ENCODE measurements around the gene ZNF408.

The ZNF408 gene

GRCh38 chr11:46700241-46701077 is at the start of gene ZNF408, which contains the start of gene ARHGAP1:
Gene ZNF408 (plus strand): TSS chr11:46701031. CDS start chr11:46701048, 17 bp downstream.
Gene ARHGAP1 (minus strand): TSS chr11:46700619. CDS start chr11:46696107, 4,512 bp downstream.
- H3K4me1 ChIP-seq = peaks cover 48% of the 10 kb centered on the region
- TF ChIP-seq Cebpa-rat (IDR thresholded peaks at IDR 0.05) = no peak
- peak within 1 kb of the TSS; percentile 97 for H3K9ac ChIP-seq
- H3K4me2 ChIP-seq = peak within 1 kb of the TSS; percentile 99
- H3K27me3 ChIP-seq = no peaks in the 10 kb centered on the region
- no peaks in the 10 kb centered on the region for H3K9me3 ChIP-seq
- peaks cover 54% of the 10 kb centered on the region for H3K36me3 ChIP-seq
- peak within 1 kb of the TSS; percentile 99 for H3K27ac ChIP-seq
- peak within 1 kb of the TSS; percentile 97 for H3K4me3 ChIP-seq
- peaks cover 31% of the 10 kb centered on the region for H4K20me1 ChIP-seq

DNA sequence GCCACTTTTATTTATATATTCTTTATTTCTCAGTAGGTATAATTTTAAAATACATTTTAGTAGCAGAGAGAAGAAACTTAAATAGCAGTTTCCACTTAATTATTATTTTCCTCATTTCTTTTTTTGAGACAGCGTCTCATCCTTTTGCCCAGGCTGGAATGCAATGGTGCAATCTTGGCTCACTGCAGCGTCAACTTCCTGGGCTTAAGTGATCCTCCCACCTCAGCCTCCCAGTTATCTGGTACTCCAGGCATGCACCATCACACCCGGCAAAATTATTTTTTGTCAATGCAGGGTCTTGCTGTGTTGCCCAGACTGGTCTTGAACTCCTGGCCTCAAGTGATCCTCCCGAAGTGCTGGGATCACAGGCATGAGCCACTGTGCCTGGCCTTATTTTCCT is 45.2 kb upstream of the ZNF408 start:
- Histone ChIP-seq H3K36me3 (peaks cover 97% of the 10 kb centered on the region), H3K4me3 (no peak overlapping the region), H3K4me1 (peaks cover 10% of the 10 kb centered on the region; the same call in 1 of the 2 replicates), H3K4me2 (no peak overlapping the region), H4K20me1 (no peaks in the 10 kb centered on the region), H3K27ac (no peak overlapping the region), H3K9ac (no peak overlapping the region), H3K9me3 (no peaks in the 10 kb centered on the region), H3K27me3 (no peaks in the 10 kb centered on the region)
- no peak for TF ChIP-seq Cebpa-rat (IDR thresholded peaks at IDR 0.05)

DNA sequence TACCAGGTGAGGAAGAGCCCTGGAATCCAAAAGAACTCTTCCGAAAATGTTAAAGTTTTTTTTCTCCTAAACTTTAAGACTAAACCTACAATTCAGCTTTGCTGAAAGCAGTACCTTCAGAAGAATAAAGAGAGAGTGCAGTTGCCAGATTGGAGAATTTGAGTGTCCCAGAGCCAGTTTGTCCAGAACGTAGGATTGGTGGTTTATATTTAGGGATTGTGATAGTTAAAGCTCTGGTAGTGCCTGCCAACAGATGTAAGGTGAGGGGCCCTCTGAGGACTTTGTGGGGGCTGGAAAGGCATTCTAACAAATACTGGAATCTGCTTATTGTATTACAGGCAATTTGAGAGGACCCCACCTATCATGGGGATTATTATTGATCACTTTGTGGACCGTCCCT is 43.6 kb upstream of the ZNF408 start:
- peaks cover 10% of the 10 kb centered on the region; the same call in 1 of the 2 replicates for H3K4me1 ChIP-seq

DNA sequence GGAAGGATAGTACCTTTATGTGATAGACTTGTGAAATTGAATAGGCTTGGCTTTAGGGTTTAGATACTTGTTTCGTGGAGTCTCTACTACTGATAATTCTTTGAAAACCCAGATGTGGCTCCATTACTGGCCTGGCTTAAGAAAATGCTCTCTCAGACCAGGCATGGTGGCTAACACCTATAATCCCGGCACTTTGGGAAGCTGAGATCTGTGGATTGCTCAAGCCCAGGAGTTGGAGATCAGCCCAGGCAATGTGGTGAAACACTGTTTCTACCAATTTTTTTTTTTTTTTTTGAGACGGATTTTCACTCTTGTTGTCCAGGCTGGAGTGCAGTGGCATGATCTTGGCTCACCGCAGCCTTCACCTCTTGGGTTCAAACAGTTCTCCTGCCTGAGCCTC is 42.6 kb upstream of the ZNF408 start:
- H3K27me3 ChIP-seq = no peaks in the 10 kb centered on the region
- H3K27ac ChIP-seq = no peak overlapping the region
- no peak overlapping the region for H3K4me2 ChIP-seq
- no peaks in the 10 kb centered on the region for H4K20me1 ChIP-seq
- TF ChIP-seq Cebpa-rat (IDR thresholded peaks at IDR 0.05) = no peak
- H3K4me3 ChIP-seq = no peak overlapping the region
- peaks cover 97% of the 10 kb centered on the region for H3K36me3 ChIP-seq
- no peak overlapping the region for H3K9ac ChIP-seq
- H3K9me3 ChIP-seq = no peaks in the 10 kb centered on the region
- peaks cover 10% of the 10 kb centered on the region; the same call in 1 of the 2 replicates for H3K4me1 ChIP-seq

More for the DNA sequence above, 43.6 kb upstream of the ZNF408 start:
- no peaks in the 10 kb centered on the region for H3K27me3 ChIP-seq
- no peak overlapping the region for H3K4me2 ChIP-seq
- H3K9ac ChIP-seq = no peak overlapping the region
- peaks cover 97% of the 10 kb centered on the region for H3K36me3 ChIP-seq
- no peak overlapping the region for H3K27ac ChIP-seq
- H4K20me1 ChIP-seq = no peaks in the 10 kb centered on the region
- no peak for TF ChIP-seq Cebpa-rat (IDR thresholded peaks at IDR 0.05)
- no peaks in the 10 kb centered on the region for H3K9me3 ChIP-seq
- no peak overlapping the region for H3K4me3 ChIP-seq

DNA sequence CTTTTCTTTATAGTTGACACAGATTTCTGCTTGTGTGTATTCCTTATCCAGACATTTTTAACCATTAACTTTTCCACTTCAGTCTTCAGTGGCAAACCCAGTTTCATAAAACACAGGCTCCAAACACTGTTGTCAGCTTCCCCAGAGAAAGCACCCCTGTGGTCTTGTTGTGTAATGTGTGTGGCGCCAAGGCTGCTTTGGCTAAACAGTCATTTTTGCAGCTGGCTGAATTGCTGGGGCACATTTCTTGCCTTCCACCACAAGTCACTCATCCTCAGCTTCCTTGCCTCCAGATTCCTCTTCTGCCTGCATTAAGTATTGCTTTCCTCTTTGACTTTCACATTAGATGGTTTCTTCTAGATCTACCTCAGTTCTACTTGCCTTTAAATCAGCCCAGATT is 40.9 kb upstream of the ZNF408 start:
- H3K27ac ChIP-seq = peak overlapping the region; percentile 13; the same call in 1 of the 2 replicates
- H3K27me3 ChIP-seq = no peaks in the 10 kb centered on the region
- H4K20me1 ChIP-seq = no peaks in the 10 kb centered on the region
- H3K4me3 ChIP-seq = no peak overlapping the region
- no peaks in the 10 kb centered on the region for H3K9me3 ChIP-seq
- no peak overlapping the region for H3K4me2 ChIP-seq
- peaks cover 100% of the 10 kb centered on the region for H3K36me3 ChIP-seq
- no peak overlapping the region for H3K9ac ChIP-seq
- peaks cover 10% of the 10 kb centered on the region; the same call in 1 of the 2 replicates for H3K4me1 ChIP-seq
- TF ChIP-seq Cebpa-rat (IDR thresholded peaks at IDR 0.05) = 0 out of 2 replicates have a peak, but pooled peaks have one; percentile 10

- H3K4me2 ChIP-seq = no peak overlapping the region
- H3K9me3 ChIP-seq = no peaks in the 10 kb centered on the region
- H3K9ac ChIP-seq = no peak overlapping the region
- H4K20me1 ChIP-seq = no peaks in the 10 kb centered on the region
- TF ChIP-seq Cebpa-rat (IDR thresholded peaks at IDR 0.05) = no peak
- no peak overlapping the region for H3K27ac ChIP-seq
- peaks cover 99% of the 10 kb centered on the region for H3K36me3 ChIP-seq
- H3K4me3 ChIP-seq = no peak overlapping the region
- no peaks in the 10 kb centered on the region for H3K27me3 ChIP-seq
- peaks cover 20% of the 10 kb centered on the region for H3K4me1 ChIP-seq
Measured at GRCh38 chr11:46661836-46662235, 39.0 kb upstream of the ZNF408 start.

- TF ChIP-seq Cebpa-rat (IDR thresholded peaks at IDR 0.05) = no peak
Measured at GRCh38 chr11:46662366-46662765, 38.5 kb upstream of the ZNF408 start.

GRCh38 chr11:46663277-46663940 is 37.4 kb upstream of the ZNF408 start:
- no peaks in the 10 kb centered on the region for H3K27me3 ChIP-seq
- no peak for TF ChIP-seq Cebpa-rat (IDR thresholded peaks at IDR 0.05)
- no peak overlapping the region for H3K27ac ChIP-seq
- H3K4me2 ChIP-seq = no peak overlapping the region
- peaks cover 34% of the 10 kb centered on the region for H3K4me1 ChIP-seq
- no peak overlapping the region for H3K4me3 ChIP-seq
- H3K9ac ChIP-seq = no peak overlapping the region
- no peaks in the 10 kb centered on the region for H3K9me3 ChIP-seq
- peaks cover 99% of the 10 kb centered on the region for H3K36me3 ChIP-seq
- H4K20me1 ChIP-seq = no peaks in the 10 kb centered on the region

More at GRCh38 chr11:46662366-46662765, 38.5 kb upstream of the ZNF408 start:
- Histone ChIP-seq H3K9me3 (no peaks in the 10 kb centered on the region), H3K4me3 (no peak overlapping the region), H3K4me1 (peaks cover 26% of the 10 kb centered on the region), H3K27ac (no peak overlapping the region), H3K4me2 (no peak overlapping the region), H4K20me1 (no peaks in the 10 kb centered on the region), H3K36me3 (peaks cover 99% of the 10 kb centered on the region), H3K27me3 (no peaks in the 10 kb centered on the region), H3K9ac (no peak overlapping the region)

DNA sequence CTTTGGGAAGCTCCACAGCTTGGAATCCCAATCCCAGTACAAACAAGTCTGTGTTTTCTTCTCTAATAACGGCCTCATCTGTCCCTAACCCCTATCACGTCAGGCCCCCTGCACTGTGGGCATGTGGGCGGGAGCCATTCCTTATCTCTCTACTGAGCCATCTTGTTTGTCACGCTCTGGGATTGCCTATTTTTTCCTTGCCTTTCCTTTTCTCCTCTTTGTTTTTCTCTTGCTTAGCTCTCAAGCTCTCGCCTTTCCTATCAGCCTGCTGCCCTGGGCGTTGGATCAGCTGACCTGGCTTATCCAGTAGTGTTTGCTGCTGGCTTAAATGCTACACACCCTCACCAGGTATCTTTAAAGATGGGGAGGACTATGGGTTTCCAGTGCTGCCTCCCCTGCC is 36.2 kb upstream of the ZNF408 start:
- Histone ChIP-seq H3K27me3 (no peaks in the 10 kb centered on the region), H3K27ac (no peak overlapping the region), H3K4me3 (no peak overlapping the region), H3K4me2 (no peak overlapping the region), H4K20me1 (no peaks in the 10 kb centered on the region), H3K9ac (no peak overlapping the region), H3K9me3 (no peaks in the 10 kb centered on the region), H3K4me1 (peaks cover 41% of the 10 kb centered on the region), H3K36me3 (peaks cover 99% of the 10 kb centered on the region)
- no peak for TF ChIP-seq Cebpa-rat (IDR thresholded peaks at IDR 0.05)

DNA sequence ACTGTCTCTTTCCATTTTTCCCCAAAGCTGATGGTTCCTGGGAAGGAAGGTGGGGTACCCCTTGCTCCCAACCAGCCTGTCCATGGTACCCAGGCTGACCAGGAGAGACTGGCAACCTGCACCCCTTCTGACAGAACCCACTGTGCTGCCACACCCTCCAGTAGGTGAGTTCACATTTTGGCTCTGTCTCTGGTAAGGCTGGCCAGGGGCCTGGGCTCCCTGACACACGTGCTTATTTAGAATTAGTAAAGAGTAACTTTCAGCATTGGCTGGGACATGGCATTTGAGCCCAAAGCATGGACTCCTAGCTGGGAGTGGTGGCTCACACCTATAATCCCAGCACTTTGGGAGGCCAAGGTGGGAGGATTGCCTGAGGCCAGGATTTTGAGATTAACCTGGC is 35.5 kb upstream of the ZNF408 start:
- Histone ChIP-seq H3K4me2 (no peak overlapping the region), H3K36me3 (peaks cover 96% of the 10 kb centered on the region), H3K4me1 (peaks cover 43% of the 10 kb centered on the region)

More for the DNA sequence above, 35.5 kb upstream of the ZNF408 start:
- H4K20me1 ChIP-seq = no peaks in the 10 kb centered on the region
- H3K27me3 ChIP-seq = no peaks in the 10 kb centered on the region
- no peaks in the 10 kb centered on the region for H3K9me3 ChIP-seq
- H3K27ac ChIP-seq = no peak overlapping the region
- TF ChIP-seq Cebpa-rat (IDR thresholded peaks at IDR 0.05) = no peak
- no peak overlapping the region for H3K9ac ChIP-seq
- H3K4me3 ChIP-seq = no peak overlapping the region

Data from BLaER1 (cell line).